HG03045 (cell line): ENCODE data around the gene SLC25A42.

Experiments
- ATAC-seq: cut with Tn5 transposase; IDR thresholded peaks from one replicate; pipeline ENCODE4 v1.9.1; 2021; ENCODE audit warnings: mild to moderate bottlenecking, moderate library complexity; ENCODE audit not compliant: unreplicated experiment

SLC25A42 gene

GRCh38 chr19:19050104-19050503, 13.7 kb upstream of the SLC25A42 start:
- ATAC-seq = no peak

- ATAC-seq = no peak
Observed at GRCh38 chr19:19050731-19051130, 13.1 kb upstream of the SLC25A42 start.

GRCh38 chr19:19051478-19052213, 12.1 kb upstream of the SLC25A42 start:
- ATAC-seq = no peak

- ATAC-seq = no peak
Observed at GRCh38 chr19:19052921-19053320, 10.9 kb upstream of the SLC25A42 start.

GRCh38 chr19:19053508-19054314, 10.1 kb upstream of the SLC25A42 start:
- no peak for ATAC-seq

- no peak for ATAC-seq
Observed at GRCh38 chr19:19054315-19054938, 9.4 kb upstream of the SLC25A42 start.

- ATAC-seq = no peak
Observed at GRCh38 chr19:19054939-19055440, 8.8 kb upstream of the SLC25A42 start.

- no peak for ATAC-seq
Observed at GRCh38 chr19:19055701-19056100, 8.1 kb upstream of the SLC25A42 start.

GRCh38 chr19:19056636-19057275, 7.0 kb upstream of the SLC25A42 start:
- no peak for ATAC-seq

- ATAC-seq = no peak
Observed at GRCh38 chr19:19057317-19057716, 6.5 kb upstream of the SLC25A42 start.

- ATAC-seq = no peak
Observed at GRCh38 chr19:19057720-19058119, 6.1 kb upstream of the SLC25A42 start.

- ATAC-seq = no peak
Observed at GRCh38 chr19:19059018-19059836, 4.6 kb upstream of the SLC25A42 start.

- no peak for ATAC-seq
Observed at GRCh38 chr19:19059837-19060611, 3.8 kb upstream of the SLC25A42 start.

- ATAC-seq = no peak
Observed at GRCh38 chr19:19061506-19061905, 2.3 kb upstream of the SLC25A42 start.

GRCh38 chr19:19062454-19063182, 1.2 kb upstream of the SLC25A42 start:
- ATAC-seq = no peak

GRCh38 chr19:19064098-19064722, 416 bp downstream of the SLC25A42 start:
- ATAC-seq = peak; percentile 2

GRCh38 chr19:19064811-19065745, 1.3 kb downstream of the SLC25A42 start:
- ATAC-seq = no peak
